GM21381 (cell line): ENCODE measurements around the gene GULP1.
"Not testable (repeated sequence)": the region's sequence is repeated elsewhere in the genome, so short reads cannot be mapped to it uniquely, and the experiment has no call there.

Experiments
- ATAC-seq: cut with Tn5 transposase; IDR thresholded peaks from one replicate; pipeline ENCODE4 v1.9.1; 2021; ENCODE audit warnings: mild to moderate bottlenecking, moderate library complexity; ENCODE audit not compliant: unreplicated experiment

GULP1 gene

DNA sequence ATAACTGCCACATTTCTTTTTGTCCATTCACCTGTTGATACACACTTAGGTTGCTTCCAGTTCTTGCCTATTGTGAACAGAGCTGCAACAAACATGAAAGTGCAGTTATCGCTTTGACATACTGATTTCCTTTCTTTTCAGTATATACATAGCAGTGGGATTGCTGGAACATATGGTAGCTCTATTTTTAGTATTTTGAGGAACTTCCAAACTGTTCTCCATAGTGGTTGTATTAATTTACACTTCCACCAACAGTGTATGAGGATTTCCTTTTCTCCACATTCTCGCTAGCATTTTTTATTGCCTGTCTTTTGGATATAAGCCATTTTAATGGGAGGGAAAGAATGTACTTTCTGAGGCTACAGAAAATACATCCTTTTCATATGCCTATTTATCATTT lies 167.4 kb downstream of the GULP1 start:
- no peak for ATAC-seq

DNA sequence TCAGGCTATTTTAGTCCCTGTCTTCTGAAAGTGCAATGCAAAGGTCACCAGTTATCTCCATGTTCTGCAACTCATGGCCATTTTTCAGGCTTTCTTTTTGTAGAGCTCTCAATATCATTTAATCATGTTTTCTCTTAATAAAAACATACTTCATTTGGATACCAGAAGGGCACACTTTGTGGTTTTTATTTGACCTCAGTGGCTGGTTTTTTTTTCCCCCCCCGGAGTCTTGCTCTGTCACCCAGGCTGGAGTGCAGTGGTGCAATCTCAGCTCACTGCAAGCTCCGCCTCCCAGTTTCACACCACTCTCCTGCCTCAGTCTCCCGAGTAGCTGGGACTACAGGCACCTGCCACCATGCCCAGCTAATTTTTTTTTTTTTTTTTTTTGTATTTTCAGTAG lies 174.4 kb downstream of the GULP1 start:
- ATAC-seq = not testable (repeated sequence)

DNA sequence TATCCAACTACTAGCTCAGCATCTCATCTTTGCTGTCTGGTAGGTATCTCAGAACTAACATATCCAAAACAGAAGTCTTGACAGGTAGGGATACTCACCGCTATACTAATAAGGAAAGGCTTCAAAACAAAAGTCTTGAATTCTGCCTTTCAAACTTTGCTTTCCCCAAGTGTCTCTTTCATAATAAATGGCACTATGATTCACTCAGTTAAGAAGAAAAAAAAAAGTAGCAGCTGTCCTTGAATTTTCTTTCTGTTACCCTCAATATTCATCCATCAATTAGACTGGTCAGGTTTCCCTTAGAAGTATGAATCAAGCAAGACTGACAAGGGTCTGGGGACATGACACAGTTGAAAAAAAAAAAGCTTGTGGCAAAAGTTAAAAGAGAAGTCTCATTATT lies 175.1 kb downstream of the GULP1 start:
- ATAC-seq = no peak

DNA sequence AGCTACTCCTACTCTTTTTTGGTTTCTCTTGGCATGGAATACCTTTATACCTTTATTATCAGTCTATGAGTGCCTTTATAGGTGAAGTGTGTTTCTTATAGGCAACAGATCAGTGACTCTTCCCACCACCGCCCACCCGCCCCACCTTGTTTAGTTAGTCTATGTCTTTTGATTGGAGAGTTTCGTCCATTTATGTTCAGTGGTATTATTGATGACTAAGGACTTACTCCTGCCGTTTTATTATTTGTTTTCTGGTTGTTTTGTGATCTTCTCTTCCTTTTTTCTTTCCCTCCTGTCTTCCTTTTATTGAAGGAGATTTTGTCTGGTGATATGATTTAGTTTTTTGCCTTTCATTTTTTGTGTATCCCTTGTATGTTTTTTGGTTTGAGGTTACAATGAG lies 179.5 kb downstream of the GULP1 start:
- no peak for ATAC-seq

DNA sequence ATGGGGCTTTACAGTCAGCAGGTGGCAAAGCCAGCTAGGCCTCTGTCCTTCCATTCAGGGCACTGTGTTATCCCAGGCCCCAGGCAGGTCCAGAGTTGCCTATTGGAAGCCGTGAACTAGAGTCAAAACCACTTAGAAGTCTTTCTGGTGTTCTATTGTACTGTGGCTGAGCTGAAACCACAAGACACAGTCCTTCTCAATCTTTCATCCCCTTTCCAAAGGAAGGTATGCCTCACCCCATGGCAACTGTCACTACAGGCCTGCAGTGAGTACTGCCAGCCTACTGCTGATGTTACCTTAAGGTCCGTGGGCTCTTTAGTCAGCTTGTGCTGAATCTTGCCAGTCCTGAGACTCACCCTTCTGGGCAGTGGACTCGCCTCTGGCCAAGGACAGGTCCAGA lies 181.6 kb downstream of the GULP1 start:
- ATAC-seq = no peak

DNA sequence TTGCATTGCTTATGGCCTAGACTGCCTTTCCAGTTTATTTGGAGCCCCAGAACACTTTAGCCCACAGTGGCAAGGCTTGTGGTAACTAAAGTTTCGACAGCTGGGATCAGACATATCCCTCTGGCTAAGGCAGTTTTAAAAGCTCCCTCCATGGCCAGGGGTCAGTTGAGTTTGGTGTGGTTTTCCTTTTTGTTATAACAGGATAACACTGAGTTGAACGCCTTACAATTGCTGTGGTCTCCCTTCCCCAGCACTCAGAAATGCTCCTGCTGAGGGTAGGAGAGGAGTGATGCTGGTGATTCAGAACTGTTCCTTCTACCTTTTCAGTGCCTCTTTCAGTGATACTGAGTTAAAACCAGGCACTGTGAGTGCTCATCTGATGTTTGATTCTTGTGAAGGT lies 182.6 kb downstream of the GULP1 start:
- ATAC-seq = no peak

DNA sequence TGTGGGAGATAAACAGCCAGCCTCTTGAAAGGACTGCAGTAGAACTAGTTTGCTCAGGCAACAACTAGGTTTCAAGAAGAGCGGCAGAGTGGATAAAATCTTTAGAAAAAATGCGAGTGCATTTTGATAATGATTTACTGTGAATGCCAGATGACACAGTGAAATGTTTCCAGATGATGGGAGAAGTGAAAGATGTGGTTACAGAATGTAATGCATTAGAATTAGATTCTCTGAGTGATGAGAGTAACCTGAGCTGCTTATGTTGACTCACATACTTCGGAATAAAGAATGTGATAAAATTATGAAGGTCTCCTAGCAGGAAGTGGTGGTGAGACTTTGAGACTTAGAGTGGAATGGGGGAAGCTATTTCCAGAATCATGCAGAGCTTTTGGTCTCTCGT lies 184.3 kb downstream of the GULP1 start:
- no peak for ATAC-seq

DNA sequence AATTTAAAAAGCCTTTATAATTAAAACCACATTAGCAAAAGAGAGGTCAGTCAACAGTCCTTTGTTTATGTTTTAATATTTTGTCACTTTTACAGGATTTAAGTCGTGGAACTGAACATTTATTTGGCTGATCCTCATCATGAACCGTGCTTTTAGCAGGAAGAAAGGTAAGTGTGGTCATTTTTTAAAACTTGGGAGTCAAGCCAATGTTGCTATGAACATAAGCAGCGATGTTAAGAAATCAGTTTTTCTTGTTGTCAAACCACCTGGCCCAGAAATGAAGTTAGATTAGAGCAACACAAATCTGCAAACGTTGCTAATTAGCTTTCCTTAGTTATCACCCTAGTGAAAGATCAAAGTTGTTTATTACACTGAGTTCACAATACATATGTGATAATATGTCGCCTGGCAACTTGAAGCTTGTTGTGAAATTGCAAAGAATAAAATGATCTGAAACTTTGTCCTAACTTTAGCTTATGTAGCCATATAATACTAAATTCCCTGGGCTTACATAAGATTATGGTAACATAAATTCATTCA lies 186.0 kb downstream of the GULP1 start:
- ATAC-seq = no peak

DNA sequence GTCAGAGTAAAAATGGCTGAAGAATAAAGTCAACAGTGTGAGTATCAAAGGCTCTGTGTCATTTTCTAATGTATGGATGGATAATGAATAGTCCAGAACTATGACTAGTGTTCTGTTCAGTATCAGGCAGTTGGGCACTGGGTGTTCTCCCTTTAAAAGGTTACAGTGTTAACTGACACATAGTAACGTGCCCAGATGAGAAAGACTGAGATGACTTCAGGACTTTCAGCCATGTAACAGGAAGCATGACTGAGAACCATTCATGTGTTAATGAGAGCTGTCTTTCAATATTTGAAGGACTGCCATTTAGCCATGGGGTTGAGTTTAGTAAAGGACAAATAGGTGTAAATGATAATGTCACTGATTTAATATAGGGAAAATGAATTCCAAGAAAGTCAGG lies 187.1 kb downstream of the GULP1 start:
- ATAC-seq = peak; percentile 90

DNA sequence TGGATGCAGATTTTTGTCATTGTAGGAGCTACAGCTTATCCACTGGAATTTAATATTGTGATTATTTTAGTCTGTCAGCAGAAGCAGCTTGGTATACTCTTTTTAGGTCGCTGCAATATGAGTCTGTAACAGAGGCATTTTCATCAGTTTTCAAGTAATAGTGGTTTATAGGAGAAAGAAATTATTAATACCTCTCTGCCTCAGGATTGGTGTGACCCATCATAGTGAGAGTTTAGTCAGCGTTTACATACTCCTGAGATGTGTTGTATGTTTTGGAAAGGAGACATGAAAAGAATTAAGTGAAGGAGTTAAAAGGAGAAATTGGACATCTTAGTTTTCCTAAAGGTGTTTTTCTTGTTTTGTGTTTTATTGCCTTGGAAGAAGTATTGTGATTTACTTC lies 189.8 kb downstream of the GULP1 start:
- ATAC-seq = no peak

DNA sequence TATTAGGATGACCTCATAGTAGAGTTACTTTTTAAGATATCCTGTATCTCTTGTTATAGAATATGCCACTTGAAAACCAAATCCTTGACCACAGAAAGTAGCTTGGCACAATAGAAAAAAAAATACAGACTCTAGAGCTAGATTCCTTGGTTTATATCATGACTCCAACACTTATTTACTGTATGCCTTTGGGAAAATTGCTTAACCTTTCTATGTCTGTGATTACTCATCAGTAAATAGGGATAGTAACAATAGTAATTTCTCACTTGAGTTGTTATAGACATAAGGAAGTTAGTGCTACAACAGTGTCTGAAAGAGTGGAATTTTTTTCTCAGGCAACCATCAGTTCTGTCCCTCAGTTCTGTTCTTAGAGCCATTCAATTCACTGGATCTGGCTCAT lies 193.8 kb downstream of the GULP1 start:
- ATAC-seq = no peak

DNA sequence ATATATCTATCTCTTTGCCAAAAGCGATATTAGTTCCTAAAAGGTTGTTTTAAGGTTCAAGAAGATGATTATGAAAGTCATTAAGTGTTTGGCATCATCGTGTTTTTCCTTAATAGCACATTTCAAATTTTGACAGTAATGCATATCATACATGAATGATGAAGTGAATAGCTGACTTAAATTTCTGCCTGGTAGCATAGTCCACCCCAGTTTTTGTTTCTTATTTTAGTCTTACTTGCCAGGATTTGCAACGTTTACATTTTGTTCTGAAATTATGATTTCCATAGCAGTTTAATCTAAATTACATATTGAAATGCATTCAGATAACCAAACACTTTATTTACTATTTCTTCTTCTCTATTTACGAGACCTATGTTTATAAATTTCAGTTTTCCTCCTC lies 201.1 kb downstream of the GULP1 start:
- no peak for ATAC-seq

DNA sequence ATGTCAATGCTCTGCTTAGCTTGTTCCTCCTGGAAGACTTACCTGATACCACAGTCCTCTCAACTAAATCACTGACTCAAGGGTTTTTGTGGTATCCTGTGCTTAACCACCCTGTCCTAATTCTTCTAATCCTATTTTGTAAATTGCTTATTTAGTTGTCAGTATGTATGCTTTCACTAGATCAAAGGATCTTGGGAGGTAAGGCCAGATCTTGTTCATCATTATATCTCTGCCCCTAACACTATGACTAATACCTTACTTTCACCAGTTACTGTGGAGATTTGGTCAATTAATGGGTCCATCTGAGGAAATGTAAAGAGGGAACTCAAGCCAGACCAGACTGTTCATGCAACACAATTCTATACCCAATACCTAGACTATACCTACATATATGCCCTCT lies 203.2 kb downstream of the GULP1 start:
- no peak for ATAC-seq

DNA sequence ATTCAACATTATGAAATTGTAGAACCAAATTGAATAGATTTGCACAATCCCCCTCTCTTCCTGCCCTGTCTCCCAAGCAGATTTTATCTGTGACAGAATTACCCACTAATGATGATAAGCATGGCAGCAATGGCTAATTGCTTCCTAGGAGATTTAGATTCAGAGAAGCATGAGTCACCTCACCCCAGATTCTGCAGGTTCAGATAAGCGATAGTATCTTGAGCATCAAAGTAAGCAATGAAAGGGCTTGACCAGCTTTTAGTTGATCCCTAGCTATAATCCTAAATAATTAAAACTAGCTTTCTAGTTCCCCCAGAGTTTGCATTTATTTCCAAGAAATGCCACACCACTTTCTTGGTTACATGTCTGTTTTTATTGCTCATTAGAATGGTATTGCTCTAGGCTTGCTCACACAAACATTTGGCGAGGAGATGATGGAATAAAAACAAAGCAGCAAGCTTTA lies 204.3 kb downstream of the GULP1 start:
- ATAC-seq = no peak

DNA sequence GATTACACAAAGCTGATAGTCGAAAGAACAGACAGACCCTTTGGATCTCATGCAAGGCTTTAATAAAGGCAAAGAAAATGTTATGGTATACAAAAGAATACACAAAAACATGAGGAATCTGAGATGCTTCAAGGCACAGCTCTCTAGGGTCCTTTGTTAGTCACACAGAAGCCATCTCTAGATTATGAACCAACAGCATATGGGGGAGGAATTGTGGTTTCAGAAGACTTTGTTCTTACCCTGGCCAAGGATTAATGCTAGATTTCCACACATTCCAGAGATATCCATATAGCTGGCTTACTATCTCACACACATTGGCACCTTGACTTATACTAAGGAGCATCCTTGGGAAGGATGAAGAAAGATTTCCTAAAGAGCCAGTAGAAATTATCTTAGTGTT lies 206.1 kb downstream of the GULP1 start:
- no peak for ATAC-seq

DNA sequence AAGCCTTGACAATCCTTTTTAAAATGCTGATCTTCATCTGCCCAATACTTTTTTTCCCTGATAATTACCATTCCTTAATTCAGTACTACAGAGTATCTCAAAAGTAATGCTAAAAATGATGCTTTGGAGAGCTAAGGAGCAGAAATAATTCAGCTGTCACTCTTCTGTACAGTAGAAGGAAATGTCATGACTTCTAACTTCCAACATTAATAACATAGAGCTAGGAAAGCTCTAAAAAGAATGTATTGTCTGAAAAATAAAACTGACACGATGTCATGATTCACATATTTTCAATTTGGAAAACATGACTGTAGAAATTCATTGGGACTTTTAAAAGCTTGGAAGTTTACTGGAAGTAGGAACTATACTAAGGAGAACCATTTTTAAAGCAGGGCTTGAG lies 212.3 kb downstream of the GULP1 start:
- no peak for ATAC-seq

DNA sequence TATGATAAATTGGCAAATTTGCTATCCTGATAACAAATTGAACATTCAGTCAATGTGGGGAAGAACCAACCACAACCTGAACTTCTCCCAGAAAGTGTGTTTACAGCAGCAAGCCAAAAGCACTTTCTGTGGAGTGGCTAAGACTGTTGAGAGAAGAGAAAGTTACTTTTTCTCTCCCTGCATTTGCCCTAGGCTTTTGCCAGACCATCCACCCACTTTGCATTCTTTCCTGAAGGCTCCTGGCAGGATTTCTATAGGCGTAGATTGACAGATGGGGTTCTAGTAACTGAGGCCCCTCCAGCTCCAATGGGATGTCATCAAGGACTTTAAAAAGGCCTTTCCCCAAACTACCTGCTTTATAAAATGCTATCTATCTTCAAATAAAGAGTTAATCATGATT lies 215.2 kb downstream of the GULP1 start:
- ATAC-seq = no peak

DNA sequence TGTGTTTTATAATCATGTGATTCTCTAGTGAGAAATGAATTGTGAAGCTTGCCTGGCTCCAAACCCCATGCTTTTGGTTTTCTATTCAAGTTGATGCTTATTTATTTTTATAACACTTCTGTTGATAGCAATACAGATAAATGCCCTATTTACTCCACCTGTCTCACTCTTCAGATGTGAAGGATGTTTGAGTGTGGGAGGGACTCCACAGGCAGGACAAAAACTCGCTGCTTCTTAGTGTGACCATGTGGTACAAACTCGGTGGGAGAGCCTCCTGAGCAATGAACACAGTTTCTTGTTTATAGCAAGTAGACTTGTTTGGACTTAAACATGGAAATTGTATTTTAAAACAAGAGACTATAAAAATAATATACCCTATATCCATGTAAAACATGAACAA lies 219.7 kb downstream of the GULP1 start:
- ATAC-seq = no peak

DNA sequence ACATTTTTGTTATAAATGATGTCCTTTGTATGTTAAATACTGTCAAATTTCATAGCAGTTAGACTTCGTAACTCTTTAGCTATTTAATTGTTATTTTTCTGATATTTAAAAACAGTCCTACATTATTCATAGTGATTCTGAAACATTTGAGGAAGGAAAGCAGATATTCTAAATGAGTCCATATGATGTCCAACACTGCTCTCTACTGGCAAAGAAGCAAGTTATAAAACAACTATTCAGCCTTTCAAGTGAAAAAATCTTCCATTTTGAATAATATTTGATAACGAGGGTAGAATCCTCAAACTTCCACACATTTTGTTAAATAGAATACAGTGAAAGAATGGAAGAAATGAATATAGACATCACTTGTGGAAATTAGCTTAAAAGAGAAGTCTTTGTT lies 220.8 kb downstream of the GULP1 start:
- ATAC-seq = no peak

DNA sequence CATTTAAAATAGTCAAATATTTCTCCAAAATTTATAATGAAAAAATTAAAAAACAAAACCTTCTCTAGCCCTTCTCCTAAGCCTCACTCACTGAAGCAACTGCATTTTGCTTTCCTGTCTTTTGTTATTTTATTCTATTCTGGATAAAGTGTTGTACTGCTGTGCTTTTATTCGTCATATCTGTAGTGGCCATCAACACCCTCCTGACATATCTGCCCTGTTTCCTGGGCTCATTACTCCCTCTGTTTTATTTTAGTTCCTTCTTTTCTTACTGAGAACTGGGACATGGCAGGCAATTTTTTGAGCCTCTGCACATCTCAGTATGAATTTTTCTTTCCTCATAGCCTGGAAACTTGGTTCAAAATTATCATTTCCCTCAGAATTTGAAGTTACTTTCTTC lies 224.2 kb downstream of the GULP1 start:
- no peak for ATAC-seq

DNA sequence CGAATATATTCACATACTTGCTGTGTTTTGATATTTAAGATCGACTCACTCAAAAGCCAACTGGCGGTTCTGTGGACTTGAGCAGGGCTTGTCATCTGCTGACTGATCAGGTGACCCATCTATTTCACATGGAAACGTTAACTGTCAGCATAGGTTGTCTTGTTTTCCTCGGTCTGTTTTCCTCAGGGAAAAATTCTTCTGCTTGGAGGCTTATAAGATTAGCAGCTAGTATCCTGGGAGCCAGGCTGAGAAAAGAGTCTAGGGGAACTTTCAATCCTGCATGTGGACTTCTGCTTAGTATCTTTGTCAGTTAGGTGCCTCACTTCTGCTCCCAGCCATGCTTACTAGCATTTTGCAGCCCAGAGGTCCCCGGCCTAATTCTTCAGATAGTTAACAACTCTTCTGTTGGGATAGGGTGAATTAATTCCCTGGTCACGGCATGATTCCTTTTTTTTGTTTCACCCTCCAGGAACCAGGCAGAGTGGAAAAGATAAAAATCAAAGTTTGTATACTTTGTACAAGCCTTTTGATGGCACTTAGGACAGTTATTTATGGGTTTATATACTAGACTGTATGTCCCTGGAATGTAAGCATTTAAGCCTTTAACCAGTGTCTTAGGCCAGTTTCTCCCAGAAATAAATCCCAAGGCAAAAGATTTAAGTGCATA lies 226.0 kb downstream of the GULP1 start:
- no peak for ATAC-seq

DNA sequence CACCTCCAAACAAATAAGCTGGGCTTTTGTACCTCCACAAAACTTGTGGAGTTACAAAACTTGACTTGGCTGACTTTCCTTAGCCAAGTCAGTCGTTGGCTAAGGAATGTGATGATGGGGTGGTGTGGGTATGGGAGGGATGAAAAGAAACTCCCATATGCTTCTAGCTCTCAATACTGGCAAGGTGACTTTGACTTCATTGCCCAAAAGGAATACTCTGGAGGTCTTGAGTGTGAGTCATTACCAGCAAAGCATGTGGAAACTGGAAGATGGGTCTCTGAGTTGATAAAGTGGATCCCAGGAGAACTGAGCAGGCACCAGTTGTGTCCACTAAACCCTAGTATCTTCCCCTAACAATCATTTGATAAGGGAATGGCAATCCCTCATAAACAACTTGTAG lies 226.7 kb downstream of the GULP1 start:
- no peak for ATAC-seq

DNA sequence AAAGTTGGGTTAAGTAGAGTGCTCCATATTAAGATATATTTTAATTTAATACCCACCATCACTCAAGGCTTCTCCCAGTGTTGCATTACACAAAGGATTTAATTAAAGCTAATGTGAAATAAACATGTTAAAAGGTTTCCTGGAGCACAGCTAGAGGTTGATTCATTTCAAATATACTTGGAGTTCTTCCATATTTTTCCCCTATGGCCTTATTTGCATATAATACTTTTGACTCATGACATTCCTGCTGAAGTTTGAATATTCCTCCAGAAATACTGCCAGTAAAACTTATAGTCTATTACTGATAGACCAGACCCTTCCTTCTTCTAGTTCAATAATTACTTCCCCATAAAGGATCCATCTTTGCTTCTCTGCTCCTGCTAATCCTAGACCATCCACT lies 227.5 kb downstream of the GULP1 start:
- ATAC-seq = no peak
